NCI-H345 (cell line): ENCODE measurements around the gene MROH8.
"Not testable (repeated sequence)": the region's sequence is repeated elsewhere in the genome, so short reads cannot be mapped to it uniquely, and the experiment has no call there.

Experiments used
- DNase-seq: peaks from one replicate; lab custom pipeline; 2025; lab: John Stamatoyannopoulos, UW

Gene MROH8

DNA sequence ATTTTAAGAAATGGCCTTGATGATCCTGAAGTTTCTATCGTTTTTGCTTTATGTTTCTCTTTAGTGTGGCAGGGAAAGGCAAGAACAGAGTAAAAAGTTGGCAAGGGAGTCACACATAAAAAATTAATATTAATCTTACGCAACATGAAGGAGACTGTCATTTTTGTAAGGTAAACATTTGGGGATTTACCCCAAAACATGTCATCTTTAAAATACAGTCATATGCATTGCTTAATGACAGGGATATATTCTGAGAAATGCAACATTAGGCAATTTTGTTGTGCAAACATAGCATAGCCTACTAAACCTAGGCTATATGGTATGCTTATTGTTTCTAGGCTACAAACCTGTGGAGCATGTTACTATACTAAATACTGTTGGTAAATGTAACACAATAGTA, 88.9 kb downstream of the MROH8 start:
- DNase-seq: no peak

DNA sequence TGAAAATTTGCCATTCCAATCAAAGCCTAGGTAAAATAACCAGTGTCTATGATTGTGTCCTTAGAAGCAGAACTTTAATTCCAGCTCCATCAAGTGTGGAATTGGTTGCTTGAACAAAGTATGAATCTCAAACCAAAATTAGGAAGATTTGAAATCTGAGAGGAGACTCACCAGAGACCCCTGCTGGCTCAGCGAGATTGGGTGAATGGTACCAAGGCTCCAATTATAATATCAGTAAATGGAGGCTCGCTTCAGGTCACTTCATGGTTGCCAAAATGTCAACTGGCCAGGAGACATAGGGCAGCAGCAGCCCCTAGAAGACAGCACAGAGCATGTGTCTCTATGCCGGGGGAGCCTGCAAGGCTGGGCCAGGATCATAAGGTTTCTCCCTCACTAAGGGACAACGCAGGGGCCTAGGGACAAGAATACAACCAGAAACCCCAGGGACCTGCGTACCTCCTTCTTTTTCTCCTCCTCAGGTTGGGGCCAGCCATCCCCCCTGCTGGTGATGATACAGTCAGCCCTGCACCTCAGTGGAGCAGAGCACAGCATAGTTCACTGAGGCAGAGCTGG, 97.5 kb downstream of the MROH8 start:
- DNase-seq: no peak

DNA sequence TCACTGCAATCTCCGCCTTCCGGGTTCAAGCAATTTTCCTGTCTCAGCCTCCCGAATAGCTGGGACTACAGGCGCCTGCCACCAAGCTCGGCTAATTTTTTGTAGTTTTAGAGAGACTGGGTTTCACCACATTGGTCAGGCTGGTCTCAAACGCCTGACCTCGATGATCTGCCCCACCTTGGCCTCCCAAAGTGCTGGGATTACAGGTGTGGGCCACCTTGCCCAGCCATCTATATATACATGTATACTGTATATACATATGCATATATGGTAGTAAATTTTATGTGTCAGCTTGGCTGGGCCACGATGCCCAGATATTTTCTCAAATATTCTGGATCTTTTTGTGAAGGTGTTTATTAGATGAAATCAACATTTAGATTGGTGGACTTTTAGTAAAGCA, 102.3 kb downstream of the MROH8 start:
- DNase-seq: no peak

DNA sequence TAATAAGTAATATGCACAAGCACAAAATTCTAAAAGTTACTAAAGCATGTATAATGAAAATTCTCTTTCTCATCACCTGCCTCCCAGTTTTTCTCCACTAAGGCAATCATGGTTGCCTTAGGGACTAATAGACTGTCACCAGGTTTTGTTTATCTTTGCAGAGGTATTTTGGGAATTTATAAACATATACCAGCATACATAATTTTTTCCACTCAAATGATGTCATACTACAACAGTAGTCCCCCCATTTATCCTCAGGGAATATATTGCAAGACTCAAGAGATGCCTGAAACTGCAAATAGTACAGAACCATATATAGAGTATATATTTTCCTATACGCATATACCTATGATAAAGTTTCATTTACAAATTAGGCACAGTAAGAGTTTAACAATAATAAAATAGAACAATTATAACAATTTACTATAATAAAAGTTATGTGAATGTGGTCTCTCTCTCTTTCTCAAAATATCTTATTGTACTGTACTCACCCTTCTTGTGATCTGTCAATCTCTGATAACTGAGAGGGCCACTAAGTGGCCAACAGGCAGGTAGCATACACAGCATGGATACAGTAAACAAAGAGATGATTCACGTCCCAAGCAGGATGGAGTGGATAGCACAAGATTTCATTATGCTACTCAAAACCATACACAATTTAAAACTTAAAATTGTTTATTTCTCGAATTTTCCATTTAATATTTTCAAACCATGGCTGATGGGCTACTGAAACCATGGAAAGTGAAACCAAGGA, 103.2 kb downstream of the MROH8 start:
- no peak for DNase-seq

DNA sequence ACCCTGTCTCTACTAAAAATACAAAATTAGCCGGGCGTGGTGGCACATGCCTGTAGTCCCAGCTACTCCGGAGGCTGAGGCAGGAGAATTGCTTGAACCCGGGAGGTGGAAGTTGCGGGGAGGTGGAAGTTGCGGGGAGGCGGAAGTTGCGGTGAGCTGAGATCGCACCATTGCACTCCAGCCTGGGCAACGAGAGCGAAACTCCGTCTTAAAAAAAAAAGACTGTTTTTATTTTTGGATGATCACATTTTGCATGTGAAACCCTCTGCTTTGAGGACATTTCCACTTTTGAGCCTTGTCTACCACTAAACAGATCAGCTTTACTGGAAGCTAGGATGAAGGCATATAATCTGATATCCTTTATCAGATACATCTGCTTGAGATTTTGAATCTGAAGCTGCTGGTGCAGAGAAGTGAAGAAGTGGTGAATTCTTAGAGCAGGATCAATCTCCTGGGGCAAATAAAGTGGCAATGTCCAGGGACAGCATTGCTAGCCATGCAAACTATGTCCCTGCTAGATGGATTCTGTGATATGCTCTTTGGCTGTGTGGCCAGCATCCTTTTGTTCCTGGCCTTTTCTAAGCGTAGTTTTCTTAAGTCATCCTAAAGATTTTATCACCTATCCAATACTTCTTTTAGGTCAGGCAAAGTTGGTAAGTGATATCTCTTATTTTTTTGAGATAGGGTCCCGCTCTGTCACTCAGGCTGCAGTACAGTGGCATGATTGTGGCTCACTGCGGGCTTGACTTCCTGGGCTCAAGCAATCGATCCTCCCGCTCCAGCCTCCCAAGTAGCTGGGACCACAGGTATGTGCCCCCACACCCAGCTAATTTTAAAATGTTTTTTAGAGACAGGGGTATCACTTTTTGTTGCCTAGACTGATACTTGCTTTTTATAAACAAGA, 106.8 kb downstream of the MROH8 start:
- DNase-seq: no peak

DNA sequence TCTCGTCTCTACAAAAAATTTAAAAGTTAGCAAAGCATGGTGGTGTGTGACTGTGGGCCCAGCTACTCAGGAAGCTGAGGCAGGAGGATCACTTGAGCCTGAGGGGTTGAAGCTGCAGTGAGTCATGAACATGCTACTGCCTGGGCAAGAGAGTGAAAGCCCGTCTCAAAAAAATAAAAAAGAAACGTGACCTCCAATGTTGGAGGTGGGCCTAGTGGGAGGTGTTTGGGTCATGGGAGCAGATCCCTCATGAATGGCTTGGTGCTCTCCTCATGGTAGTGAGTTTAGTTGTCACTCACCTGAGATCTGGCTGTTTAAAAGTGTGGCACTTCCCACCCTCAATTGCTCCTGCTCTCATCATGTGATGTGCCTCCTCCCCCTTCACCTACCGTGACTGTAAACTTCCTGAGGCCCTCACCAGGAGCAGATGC, 107.9 kb downstream of the MROH8 start:
- no peak for DNase-seq

DNA sequence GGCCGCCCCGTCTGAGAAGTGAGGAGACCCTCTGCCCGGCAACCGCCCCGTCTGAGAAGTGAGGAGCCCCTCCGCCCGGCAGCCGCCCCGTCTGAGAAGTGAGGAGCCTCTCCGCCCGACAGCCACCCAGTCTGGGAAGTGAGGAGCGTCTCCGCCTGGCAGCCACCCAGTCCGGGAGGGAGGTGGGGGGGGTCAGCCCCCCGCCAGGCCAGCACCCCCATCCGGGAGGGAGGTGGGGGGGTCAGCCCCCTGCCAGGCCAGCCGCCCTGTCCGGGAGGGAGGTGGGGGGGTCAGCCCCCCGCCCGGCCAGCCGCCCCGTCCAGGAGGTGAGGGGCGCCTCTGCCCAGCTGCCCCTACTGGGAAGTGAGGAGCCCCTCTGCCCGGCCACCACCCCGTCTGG, 109.8 kb downstream of the MROH8 start:
- DNase-seq: not testable (repeated sequence)

DNA sequence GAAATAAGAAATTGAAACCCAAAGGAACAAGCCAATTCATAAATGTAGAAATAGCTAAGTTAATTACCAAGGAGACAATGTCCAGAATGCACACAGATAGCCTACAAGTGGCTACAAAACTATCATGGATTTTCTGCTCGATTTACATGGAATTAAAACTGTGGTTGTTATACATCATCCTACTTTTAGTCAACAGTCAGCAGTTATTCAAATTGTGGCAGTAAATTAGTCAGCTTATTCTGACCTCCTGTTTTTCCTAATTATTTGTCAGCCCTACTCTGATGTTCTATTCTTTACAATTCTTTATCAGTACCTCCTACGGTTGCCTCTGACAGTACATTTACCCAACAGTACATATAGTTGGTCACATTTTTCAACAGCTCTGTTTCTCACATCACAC, 113.2 kb downstream of the MROH8 start:
- no peak for DNase-seq

DNA sequence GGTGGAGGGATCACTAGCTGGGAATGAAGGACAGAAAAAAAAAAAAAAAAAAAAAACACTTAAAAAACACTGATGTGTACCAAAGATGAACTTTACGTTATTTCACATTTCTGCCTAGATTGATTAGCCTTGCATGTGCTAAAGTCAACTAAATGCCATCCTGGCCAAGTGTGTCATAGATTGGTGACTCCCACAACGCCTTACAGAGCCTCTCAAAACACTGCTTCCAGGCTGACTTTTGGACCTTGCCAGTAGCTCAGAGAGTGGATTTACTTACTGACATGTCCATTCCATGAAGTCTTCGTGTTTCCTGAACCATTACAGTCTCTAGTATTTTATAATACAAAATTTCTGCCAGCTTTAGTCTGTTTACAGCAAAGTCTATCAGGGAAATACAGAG, 124.1 kb downstream of the MROH8 start:
- DNase-seq: no peak

DNA sequence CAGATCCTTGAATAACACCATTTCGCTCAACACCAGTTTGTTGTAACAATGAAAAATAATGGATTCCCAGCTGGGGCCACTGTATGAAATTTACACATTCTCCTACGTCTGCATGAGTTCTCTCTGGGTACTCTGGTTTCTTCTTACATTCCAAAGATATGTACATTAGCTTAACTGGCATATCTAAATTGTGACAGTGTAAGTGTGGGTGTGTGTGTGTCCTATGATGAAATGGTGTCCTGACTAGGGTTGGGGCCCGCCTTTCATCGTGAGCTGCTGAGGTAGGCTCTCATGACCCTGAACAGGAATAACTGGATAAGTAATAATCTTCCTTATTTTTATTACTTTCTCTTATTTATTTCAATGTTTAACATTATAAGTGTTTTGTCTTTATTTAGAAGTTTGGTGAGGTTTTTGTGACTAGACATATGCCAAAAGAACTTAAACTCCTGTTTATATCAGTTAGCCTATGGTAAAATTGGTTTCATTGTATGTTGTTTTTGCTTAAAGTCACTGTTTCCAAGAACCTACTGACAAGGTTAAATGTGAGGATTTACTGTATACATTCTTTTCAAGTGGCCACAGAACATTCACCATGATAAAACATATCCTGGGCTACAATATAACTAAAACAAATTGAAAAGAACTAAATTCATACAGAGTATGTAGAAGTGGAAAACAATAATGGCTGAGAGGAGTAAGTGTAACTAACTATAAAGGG, 126.0 kb downstream of the MROH8 start:
- no peak for DNase-seq
